Measurements from ENCODE around the gene ALLC.

DNA sequence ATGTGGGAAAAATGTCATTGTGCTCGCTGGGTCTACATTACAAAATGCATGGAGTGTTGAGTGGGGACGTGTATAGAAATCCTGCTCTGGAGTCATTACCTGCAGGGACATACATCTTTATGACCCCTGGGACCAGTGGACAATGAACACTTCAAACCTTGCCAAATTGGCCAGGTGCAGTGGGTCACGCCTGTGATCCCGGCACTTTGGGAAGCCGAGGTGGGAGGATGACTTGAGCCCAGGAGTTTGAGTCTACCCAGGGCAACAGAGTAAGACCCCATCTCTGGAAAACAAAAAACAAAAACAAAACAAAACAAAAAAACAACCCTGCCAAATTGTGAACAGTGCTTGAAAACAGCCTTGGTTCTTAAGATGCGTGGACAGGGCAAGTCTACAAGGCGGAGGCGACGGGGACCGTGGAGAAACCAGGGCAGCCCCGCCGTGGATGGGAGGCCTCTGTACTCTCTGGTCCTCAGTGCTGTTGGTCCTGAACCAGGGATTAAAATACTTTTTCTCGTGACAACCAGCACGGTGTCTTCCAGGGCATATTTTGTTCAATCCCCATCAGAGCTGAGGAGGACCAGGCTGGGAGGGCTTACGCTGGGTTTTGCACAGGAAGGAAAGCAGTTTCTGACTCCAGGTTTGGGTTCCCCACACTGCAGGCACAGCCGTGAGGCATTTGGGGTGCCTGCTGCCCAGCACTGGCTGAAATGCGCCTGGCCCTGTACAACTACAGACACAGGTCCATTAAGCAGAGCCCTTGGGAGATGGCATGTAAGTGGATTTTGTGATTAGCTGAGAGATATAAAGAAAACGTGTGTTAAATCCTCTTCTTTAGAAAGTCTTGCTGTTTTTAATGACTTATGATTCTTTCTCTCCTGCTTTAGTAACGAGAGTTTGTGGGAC, 49.4 kb upstream of the ALLC start:
- TF ChIP-seq, protein P1, sequence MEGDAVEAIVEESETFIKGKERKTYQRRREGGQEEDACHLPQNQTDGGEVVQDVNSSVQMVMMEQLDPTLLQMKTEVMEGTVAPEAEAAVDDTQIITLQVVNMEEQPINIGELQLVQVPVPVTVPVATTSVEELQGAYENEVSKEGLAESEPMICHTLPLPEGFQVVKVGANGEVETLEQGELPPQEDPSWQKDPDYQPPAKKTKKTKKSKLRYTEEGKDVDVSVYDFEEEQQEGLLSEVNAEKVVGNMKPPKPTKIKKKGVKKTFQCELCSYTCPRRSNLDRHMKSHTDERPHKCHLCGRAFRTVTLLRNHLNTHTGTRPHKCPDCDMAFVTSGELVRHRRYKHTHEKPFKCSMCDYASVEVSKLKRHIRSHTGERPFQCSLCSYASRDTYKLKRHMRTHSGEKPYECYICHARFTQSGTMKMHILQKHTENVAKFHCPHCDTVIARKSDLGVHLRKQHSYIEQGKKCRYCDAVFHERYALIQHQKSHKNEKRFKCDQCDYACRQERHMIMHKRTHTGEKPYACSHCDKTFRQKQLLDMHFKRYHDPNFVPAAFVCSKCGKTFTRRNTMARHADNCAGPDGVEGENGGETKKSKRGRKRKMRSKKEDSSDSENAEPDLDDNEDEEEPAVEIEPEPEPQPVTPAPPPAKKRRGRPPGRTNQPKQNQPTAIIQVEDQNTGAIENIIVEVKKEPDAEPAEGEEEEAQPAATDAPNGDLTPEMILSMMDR (IDR thresholded peaks at IDR 0.05): no peak
- TF ChIP-seq POLR2A (IDR thresholded peaks at IDR 0.05) (no peak), POLR2AphosphoS5 (IDR thresholded peaks at IDR 0.05) (no peak), EP300 (IDR thresholded peaks at IDR 0.05) (no peak)
